ENCODE data around the gene NFATC3. TPM values are rescaled to one million over a fixed set of nuclear protein-coding genes. Genes with fewer than 3 reads are reported as not detected.
A peak's percentile ranks its signal among the peaks of the same experiment; 100 is the strongest.

NFATC3 gene
- total and polyA plus RNA-seq, 2 donors from 2014 or later, result 15.0 to 37.7 TPM

DNA sequence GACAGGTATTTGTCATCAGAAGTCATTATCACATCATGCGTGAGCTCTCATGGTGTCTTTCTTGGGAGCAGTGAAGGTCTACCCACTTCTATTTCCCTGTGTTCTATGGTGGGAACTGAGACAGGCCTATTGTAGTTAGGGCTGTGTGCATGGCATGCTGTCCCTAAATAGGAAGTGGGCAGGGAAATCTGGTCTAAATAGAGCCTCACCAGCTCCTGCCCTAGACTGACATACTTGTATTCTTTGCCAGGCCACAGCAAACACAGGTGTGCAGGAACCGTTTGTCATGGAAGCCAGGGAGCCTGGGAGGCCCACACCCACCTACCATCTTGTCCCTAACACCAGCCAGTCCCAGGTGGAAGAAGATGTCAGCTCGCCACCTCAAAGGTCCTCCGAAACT, 189.3 kb downstream of the NFATC3 start:
- H3K36me3 ChIP-seq (ENCODE audit: control insufficient read depth in 2 of 3, insufficient read depth in 3 of 3, low read length in 3 of 3), result peaks cover 0 to 7% (median 0%) of the 10 kb centered on the region in 3 donors
- H3K9ac ChIP-seq (ENCODE audit: low read length in 3 of 3), result no peak overlapping the region
- peaks cover 0 to 5% (median 0%) of the 10 kb centered on the region in 3 donors for H3K4me1 ChIP-seq (ENCODE audit: control insufficient read depth in 2 of 3, insufficient read depth in 2 of 3, low read depth in 1 of 3, low read length in 3 of 3)
- TF ChIP-seq, protein P1, sequence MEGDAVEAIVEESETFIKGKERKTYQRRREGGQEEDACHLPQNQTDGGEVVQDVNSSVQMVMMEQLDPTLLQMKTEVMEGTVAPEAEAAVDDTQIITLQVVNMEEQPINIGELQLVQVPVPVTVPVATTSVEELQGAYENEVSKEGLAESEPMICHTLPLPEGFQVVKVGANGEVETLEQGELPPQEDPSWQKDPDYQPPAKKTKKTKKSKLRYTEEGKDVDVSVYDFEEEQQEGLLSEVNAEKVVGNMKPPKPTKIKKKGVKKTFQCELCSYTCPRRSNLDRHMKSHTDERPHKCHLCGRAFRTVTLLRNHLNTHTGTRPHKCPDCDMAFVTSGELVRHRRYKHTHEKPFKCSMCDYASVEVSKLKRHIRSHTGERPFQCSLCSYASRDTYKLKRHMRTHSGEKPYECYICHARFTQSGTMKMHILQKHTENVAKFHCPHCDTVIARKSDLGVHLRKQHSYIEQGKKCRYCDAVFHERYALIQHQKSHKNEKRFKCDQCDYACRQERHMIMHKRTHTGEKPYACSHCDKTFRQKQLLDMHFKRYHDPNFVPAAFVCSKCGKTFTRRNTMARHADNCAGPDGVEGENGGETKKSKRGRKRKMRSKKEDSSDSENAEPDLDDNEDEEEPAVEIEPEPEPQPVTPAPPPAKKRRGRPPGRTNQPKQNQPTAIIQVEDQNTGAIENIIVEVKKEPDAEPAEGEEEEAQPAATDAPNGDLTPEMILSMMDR (IDR thresholded peaks at IDR 0.05; ENCODE audit: borderline replicate concordance, extremely low read depth, insufficient read depth), result no peak
- no peaks in the 10 kb centered on the region for H3K27me3 ChIP-seq (ENCODE audit: control insufficient read depth, insufficient read depth, low read length)
- FAIRE-seq (no peak), DNase-seq (no peak)
- no peak overlapping the region for H3K27ac ChIP-seq (ENCODE audit: low read depth in 2 of 2, low read length in 2 of 2)
- no peak overlapping the region for H3K4me3 ChIP-seq (ENCODE audit: low read length in 3 of 3)
- intact Hi-C loops (cut with DNase I), result no loop called here
- H3K9me3 ChIP-seq (ENCODE audit: control insufficient read depth in 2 of 3, insufficient read depth in 1 of 3, low read length in 3 of 3), result no peaks in the 10 kb centered on the region

DNA sequence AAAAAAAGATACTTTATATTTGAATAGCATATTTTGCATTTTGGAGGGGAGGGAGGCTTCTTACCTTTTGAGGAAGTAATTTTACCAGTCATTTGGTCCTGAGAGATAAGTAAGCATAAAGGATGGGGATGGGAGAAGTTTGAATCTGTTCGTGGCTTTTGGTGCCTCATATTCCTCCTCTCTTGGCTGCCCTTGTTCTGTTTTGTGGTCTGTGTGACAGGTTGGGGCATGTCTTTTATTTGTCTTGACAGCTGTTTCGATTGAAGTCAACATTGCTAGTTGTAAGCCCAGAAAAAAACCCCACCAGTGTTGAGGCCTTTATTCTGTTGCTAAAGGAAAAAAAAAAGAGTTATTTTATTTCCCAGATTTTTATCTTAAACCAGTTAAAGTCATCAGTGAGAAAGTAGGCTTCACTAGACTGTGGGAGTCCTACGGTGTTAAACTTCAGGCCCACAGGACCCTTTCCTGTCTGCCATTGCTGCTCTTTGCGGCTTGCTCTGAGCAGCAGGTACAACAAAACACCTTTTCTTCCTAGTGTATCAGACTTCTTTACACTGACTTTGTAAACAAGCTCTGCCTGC, 190.5 kb downstream of the NFATC3 start:
- Histone ChIP-seq H3K4me3 (ENCODE audit: low read length in 3 of 3) (no peak overlapping the region), H3K27me3 (ENCODE audit: control insufficient read depth, insufficient read depth, low read length) (no peaks in the 10 kb centered on the region), H3K36me3 (ENCODE audit: control insufficient read depth in 2 of 3, insufficient read depth in 3 of 3, low read length in 3 of 3) (peaks cover 0 to 7% (median 0%) of the 10 kb centered on the region in 3 donors), H3K9ac (ENCODE audit: low read length in 3 of 3) (peak overlapping the region in 1 of 3 donors; percentile 2), H3K27ac (ENCODE audit: low read depth in 2 of 2, low read length in 2 of 2) (peak overlapping the region; percentile 1 to 53), H3K9me3 (ENCODE audit: control insufficient read depth in 2 of 3, insufficient read depth in 1 of 3, low read length in 3 of 3) (no peaks in the 10 kb centered on the region), H3K4me1 (ENCODE audit: control insufficient read depth in 2 of 3, insufficient read depth in 2 of 3, low read depth in 1 of 3, low read length in 3 of 3) (peaks cover 0 to 5% (median 4%) of the 10 kb centered on the region in 3 donors)
- DNase-seq (no peak), FAIRE-seq (no peak)
- TF ChIP-seq, protein P1 (IDR thresholded peaks at IDR 0.05; ENCODE audit: borderline replicate concordance, extremely low read depth, insufficient read depth), result no peak
- intact Hi-C loops (cut with DNase I), result no loop called here

DNA sequence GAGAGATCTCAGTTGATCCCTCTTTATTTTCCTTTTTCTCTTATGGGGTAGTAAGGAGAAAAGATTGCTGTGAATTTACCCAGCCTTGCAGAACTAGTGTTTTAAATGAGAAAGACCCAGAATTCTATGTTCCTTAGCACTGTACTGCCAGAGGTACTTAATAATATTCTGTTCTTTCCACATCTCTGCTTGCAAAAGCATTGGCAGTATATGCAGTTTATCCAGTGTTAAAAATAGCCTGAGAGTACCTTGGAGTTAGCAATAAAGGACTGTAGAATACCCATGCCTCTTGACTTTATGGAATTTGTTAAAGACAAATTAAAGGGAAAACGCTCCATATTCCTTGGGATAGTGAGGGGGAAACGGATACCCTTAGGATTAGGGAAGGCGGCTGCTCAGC, 191.1 kb downstream of the NFATC3 start:
- Histone ChIP-seq H3K9me3 (ENCODE audit: control insufficient read depth in 2 of 3, insufficient read depth in 1 of 3, low read length in 3 of 3) (no peaks in the 10 kb centered on the region), H3K27me3 (ENCODE audit: control insufficient read depth, insufficient read depth, low read length) (no peaks in the 10 kb centered on the region), H3K4me3 (ENCODE audit: low read length in 3 of 3) (no peak overlapping the region), H3K27ac (ENCODE audit: low read depth in 2 of 2, low read length in 2 of 2) (peak overlapping the region in 1 of 2 donors; percentile 53), H3K4me1 (ENCODE audit: control insufficient read depth in 2 of 3, insufficient read depth in 2 of 3, low read depth in 1 of 3, low read length in 3 of 3) (peaks cover 0 to 5% (median 4%) of the 10 kb centered on the region in 3 donors), H3K9ac (ENCODE audit: low read length in 3 of 3) (peak overlapping the region in 1 of 3 donors; percentile 2), H3K36me3 (ENCODE audit: control insufficient read depth in 2 of 3, insufficient read depth in 3 of 3, low read length in 3 of 3) (peaks cover 0 to 7% (median 0%) of the 10 kb centered on the region in 3 donors)
- intact Hi-C loops (cut with DNase I), result no loop called here
- TF ChIP-seq, protein P1 (IDR thresholded peaks at IDR 0.05; ENCODE audit: borderline replicate concordance, extremely low read depth, insufficient read depth), result no peak
- no peak for FAIRE-seq
- no peak for DNase-seq

Small RNAs within 50 kb of the gene (microRNA-seq; reads per million reads assigned to microRNA genes)
- gene MIR6773, result not detected

Other genes with a start within 250 kb of the NFATC3 start
- 27.0 TPM for gene THAP11, start 243.1 kb upstream of the NFATC3 start, total RNA-seq
- gene THAP11, start 243.1 kb upstream of the NFATC3 start, polyA plus RNA-seq (ENCODE audit: insufficient read depth, low read depth, low replicate concordance), result 21.4 TPM
- gene NUTF2, start 238.4 kb upstream of the NFATC3 start, total RNA-seq, result 76.4 TPM
- gene NUTF2, start 238.4 kb upstream of the NFATC3 start, polyA plus RNA-seq (ENCODE audit: insufficient read depth, low read depth, low replicate concordance), result 107 TPM
- gene CENPT, start 237.7 kb upstream of the NFATC3 start, total RNA-seq, result 42.5 TPM
- 25.3 TPM for gene CENPT, start 237.7 kb upstream of the NFATC3 start, polyA plus RNA-seq (ENCODE audit: insufficient read depth, low read depth, low replicate concordance)
- 56.5 TPM for gene EDC4, start 212.3 kb upstream of the NFATC3 start, total RNA-seq
- 44.7 TPM for gene EDC4, start 212.3 kb upstream of the NFATC3 start, polyA plus RNA-seq (ENCODE audit: insufficient read depth, low read depth, low replicate concordance)
- gene NRN1L, start 200.5 kb upstream of the NFATC3 start, total RNA-seq, result 1.1 TPM
- gene NRN1L, start 200.5 kb upstream of the NFATC3 start, polyA plus RNA-seq (ENCODE audit: insufficient read depth, low read depth, low replicate concordance), result 1.2 TPM
- gene PSKH1, start 192.1 kb upstream of the NFATC3 start, total RNA-seq, result 33.2 TPM
- 23.6 TPM for gene PSKH1, start 192.1 kb upstream of the NFATC3 start, polyA plus RNA-seq (ENCODE audit: insufficient read depth, low read depth, low replicate concordance)
- 0.69 TPM for gene CTRL, start 153.5 kb upstream of the NFATC3 start, total RNA-seq
- gene CTRL, start 153.5 kb upstream of the NFATC3 start, polyA plus RNA-seq (ENCODE audit: insufficient read depth, low read depth, low replicate concordance), result not detected
- 78.6 TPM for gene PSMB10, start 148.5 kb upstream of the NFATC3 start, total RNA-seq
- 76.4 TPM for gene PSMB10, start 148.5 kb upstream of the NFATC3 start, polyA plus RNA-seq (ENCODE audit: insufficient read depth, low read depth, low replicate concordance)
- 27.4 TPM for gene LCAT, start 141.2 kb upstream of the NFATC3 start, total RNA-seq
- 10.2 TPM for gene LCAT, start 141.2 kb upstream of the NFATC3 start, polyA plus RNA-seq (ENCODE audit: insufficient read depth, low read depth, low replicate concordance)
- 66.2 TPM for gene SLC12A4, start 116.7 kb upstream of the NFATC3 start, total RNA-seq
- gene SLC12A4, start 116.7 kb upstream of the NFATC3 start, polyA plus RNA-seq (ENCODE audit: insufficient read depth, low read depth, low replicate concordance), result 16.7 TPM
- 0.19 TPM for gene DPEP3, start 104.9 kb upstream of the NFATC3 start, total RNA-seq
- not detected for gene DPEP3, start 104.9 kb upstream of the NFATC3 start, polyA plus RNA-seq (ENCODE audit: insufficient read depth, low read depth, low replicate concordance)
- gene DPEP2, start 85.9 kb upstream of the NFATC3 start, total RNA-seq, result 3.1 TPM
- 0.99 TPM for gene DPEP2, start 85.9 kb upstream of the NFATC3 start, polyA plus RNA-seq (ENCODE audit: insufficient read depth, low read depth, low replicate concordance)
- gene DPEP2NB, start 69.5 kb upstream of the NFATC3 start, total RNA-seq, result not detected
- gene DPEP2NB, start 69.5 kb upstream of the NFATC3 start, polyA plus RNA-seq (ENCODE audit: insufficient read depth, low read depth, low replicate concordance), result not detected
- 10.6 TPM for gene DDX28, start 62.1 kb upstream of the NFATC3 start, total RNA-seq
- 13.1 TPM for gene DDX28, start 62.1 kb upstream of the NFATC3 start, polyA plus RNA-seq (ENCODE audit: insufficient read depth, low read depth, low replicate concordance)
- 12.5 TPM for gene DUS2, start 62.1 kb upstream of the NFATC3 start, total RNA-seq
- gene DUS2, start 62.1 kb upstream of the NFATC3 start, polyA plus RNA-seq (ENCODE audit: insufficient read depth, low read depth, low replicate concordance), result 12.1 TPM
- gene ESRP2, start 150.8 kb downstream of the NFATC3 start, total RNA-seq, result 32.9 TPM
- gene ESRP2, start 150.8 kb downstream of the NFATC3 start, polyA plus RNA-seq (ENCODE audit: insufficient read depth, low read depth, low replicate concordance), result 19.1 TPM
- gene PLA2G15, start 160.0 kb downstream of the NFATC3 start, total RNA-seq, result 35.1 TPM
- 44.4 TPM for gene PLA2G15, start 160.0 kb downstream of the NFATC3 start, polyA plus RNA-seq (ENCODE audit: insufficient read depth, low read depth, low replicate concordance)
- 24.0 TPM for gene SLC7A6, start 179.2 kb downstream of the NFATC3 start, total RNA-seq
- 5.0 TPM for gene SLC7A6, start 179.2 kb downstream of the NFATC3 start, polyA plus RNA-seq (ENCODE audit: insufficient read depth, low read depth, low replicate concordance)
- 20.3 TPM for gene SLC7A6OS, start 225.6 kb downstream of the NFATC3 start, total RNA-seq
- gene SLC7A6OS, start 225.6 kb downstream of the NFATC3 start, polyA plus RNA-seq (ENCODE audit: insufficient read depth, low read depth, low replicate concordance), result 9.2 TPM
- gene PRMT7, start 225.6 kb downstream of the NFATC3 start, total RNA-seq, result 33.7 TPM
- 20.4 TPM for gene PRMT7, start 225.6 kb downstream of the NFATC3 start, polyA plus RNA-seq (ENCODE audit: insufficient read depth, low read depth, low replicate concordance)

Measured in kidney (tissue), 14 donors.